B cell (primary cell): ENCODE measurements around the gene SEMA3G. TPM values are rescaled to one million over a fixed set of nuclear protein-coding genes. Genes with fewer than 3 reads are reported as not detected.

Experiments
- ATAC-seq: fragments of 200-7000 bp; cut with Tn5 transposase; one replicate; pipeline ENCODE4 v1.10.0; 2021; ENCODE audit warnings: low read depth, mild to moderate bottlenecking, moderate number of reproducible peaks, moderate library complexity
- CTCF ChIA-PET: fragments of 350-600 bp; sonication (Branson Sonifier 250); formaldehyde crosslinking; loops from one replicate; lab custom pipeline; 2021; ENCODE audit warnings: antibody characterized with exemption, inconsistent platforms; lab: Charles Lee
- POLR2A ChIA-PET: fragments of 350-600 bp; sonication (Branson Sonifier 250); formaldehyde crosslinking; loops from one replicate; lab custom pipeline; 2021; ENCODE audit warnings: antibody characterized with exemption; lab: Charles Lee
- DNase-seq: peaks from one replicate; pipeline ENCODE4 v3.0.0; 2013
- H2AFZ ChIP-seq: 2 replicates; pipeline ENCODE4 v1.6.1; 2012; ENCODE audit warnings: mild to moderate bottlenecking, low read depth, low read length; ENCODE audit not compliant: insufficient read depth, poor library complexity, severe bottlenecking
- H3K27ac ChIP-seq, 2 donors: 1 replicate in 1 of 2; 2 replicates in 1 of 2; pipeline ENCODE4 v1.5.1; 2012 to 2013; ENCODE audit warnings: low read length in 2 of 2, mild to moderate bottlenecking in 2 of 2, moderate library complexity in 1 of 2
- H3K27me3 ChIP-seq, 4 experiments: fragments of 200-600 bp in 1 of 4; sonication (generic) in 1 of 4; replicated peaks in 1 of 4; 1 replicate in 2 of 4; 2 replicates in 2 of 4; pipeline versions ENCODE4 v1.6.1 to v1.7.0; 2013 to 2016; ENCODE audit warnings: low read length in 3 of 4, mild to moderate bottlenecking in 2 of 4, mixed read lengths in 1 of 4, moderate library complexity in 1 of 4; ENCODE audit not compliant: insufficient read depth in 4 of 4, control insufficient read depth in 3 of 4; ENCODE audit errors: control extremely low read depth in 1 of 4
- H3K36me3 ChIP-seq, 2 experiments: replicated peaks in 1 of 2; 1 replicate in 1 of 2; 2 replicates in 1 of 2; pipeline versions ENCODE4 v1.6.1 to v1.7.1; 2013; ENCODE audit warnings: low read length in 1 of 2; ENCODE audit not compliant: insufficient read depth in 2 of 2, control insufficient read depth in 1 of 2; ENCODE audit errors: control extremely low read depth in 1 of 2, extremely low read depth in 1 of 2
- H3K4me1 ChIP-seq, 2 donors: fragments of 200-600 bp in 1 of 2; sonication (generic) in 1 of 2; 1 replicate in 1 of 2; 2 replicates in 1 of 2; pipeline versions ENCODE4 v1.5.1 to v1.6.1; 2013 to 2017; ENCODE audit warnings: low read length in 2 of 2; ENCODE audit not compliant: control insufficient read depth in 2 of 2, insufficient read depth in 2 of 2
- H3K4me2 ChIP-seq: replicated peaks from 2 replicates; pipeline ENCODE3; 2012; ENCODE audit warnings: mild to moderate bottlenecking, low read depth, low read length; ENCODE audit not compliant: poor library complexity, severe bottlenecking
- H3K4me3 ChIP-seq, 5 experiments: fragments of 200-600 bp in 1 of 5; sonication (generic) in 1 of 5; 1 replicate in 3 of 5; 2 replicates in 2 of 5; pipeline versions ENCODE4 v1.5.1 to v1.7.0; 2011 to 2016; ENCODE audit warnings: low read length in 4 of 5, mild to moderate bottlenecking in 4 of 5, low read depth in 2 of 5, control low read depth in 1 of 5, moderate library complexity in 1 of 5; ENCODE audit not compliant: insufficient read depth in 1 of 5; ENCODE audit errors: control extremely low read depth in 1 of 5, extremely low read depth in 1 of 5
- H3K79me2 ChIP-seq: fragments of 200-600 bp; sonication (generic); one replicate; pipeline ENCODE4 v1.6.0; 2016; ENCODE audit warnings: low read length; ENCODE audit not compliant: control insufficient read depth, insufficient read depth
- H3K9ac ChIP-seq: fragments of 200-600 bp; sonication (generic); 2 replicates; pipeline ENCODE4 v1.6.1; 2017; ENCODE audit warnings: mild to moderate bottlenecking, low read length, moderate library complexity
- H3K9me3 ChIP-seq, 3 donors: one replicate each; pipeline versions ENCODE4 v1.6.1 to v1.7.1; 2013; ENCODE audit warnings: low read length in 2 of 3; ENCODE audit not compliant: control insufficient read depth in 2 of 3, insufficient read depth in 1 of 3; ENCODE audit errors: control extremely low read depth in 1 of 3
- H4K20me1 ChIP-seq: 2 replicates; pipeline ENCODE4 v1.6.0; 2012; ENCODE audit warnings: mild to moderate bottlenecking, low read length; ENCODE audit not compliant: insufficient read depth, control insufficient read depth, poor library complexity, severe bottlenecking
- H3K27ac Mint-ChIP-seq: one replicate; pipeline ENCODE4 v1.8.0; 2021; ENCODE audit warnings: mixed read lengths
- H3K27me3 Mint-ChIP-seq: one replicate; pipeline ENCODE4 v1.8.0; 2021; ENCODE audit warnings: mixed read lengths
- H3K4me1 Mint-ChIP-seq: one replicate; pipeline ENCODE4 v1.8.0; 2021; ENCODE audit warnings: mixed read lengths
- H3K4me3 Mint-ChIP-seq: one replicate; pipeline ENCODE4 v1.8.0; 2021; ENCODE audit warnings: mixed read lengths
- H3K9me3 Mint-ChIP-seq: one replicate; pipeline ENCODE4 v1.8.0; 2022; ENCODE audit warnings: mixed read lengths; ENCODE audit not compliant: insufficient read depth
- CTCF ChIP-seq: fragments of 200-600 bp; IDR thresholded peaks from one replicate; pipeline ENCODE4 v1.8.0; 2022; ENCODE audit warnings: antibody characterized with exemption, mild to moderate bottlenecking
- EZH2 ChIP-seq: IDR thresholded peaks from 2 replicates; pipeline ENCODE4 v1.6.1; 2012; ENCODE audit warnings: borderline replicate concordance, low read depth, mild to moderate bottlenecking, moderate library complexity, low read length; ENCODE audit not compliant: insufficient read depth, poor library complexity, severe bottlenecking
- WGBS: methylation state at CpG from one replicate; pipeline ENCODE4 v1.1.5; 2013; ENCODE audit warnings: missing lambda C conversion rate; ENCODE audit not compliant: insufficient coverage; 5-methylcytosine and 5-hydroxymethylcytosine counted together
- intact Hi-C: fragments of 100-400 bp; cut with micrococcal nuclease; formaldehyde crosslinking; loops from one replicate; pipeline ENCODE4 v1.10.0; 2022
- polyA plus RNA-seq: library from polyadenylated mRNA; depleted of rRNA; stranded (reverse); fragments of >200 nt; gene quantifications from 2 replicates; pipeline ENCODE4 v1.2.3, GENCODE V29; 2012
- total RNA-seq, 2 donors: library from RNA; stranded (reverse); fragments of 120-200 nt in 1 of 2; gene quantifications; 1 replicate in 1 of 2; 2 replicates in 1 of 2; pipeline versions ENCODE4 v1.2.3 to v1.2.4, GENCODE V29; 2013 to 2022

The SEMA3G gene
- total and polyA plus RNA-seq, 2 donors (not counting 1 experiment from before 2014, with no cell fraction given), result 0.10 to 0.42 TPM

GRCh38 chr3:52415800-52416199 is 29.1 kb downstream of the SEMA3G start:
- no CpG with 5 or more reads among the region's 3 CpGs for WGBS
- no peaks in the 10 kb centered on the region for H3K9me3 Mint-ChIP-seq
- ATAC-seq (no peak), DNase-seq (no peak)
- H3K4me3 ChIP-seq, result no peak overlapping the region
- ChIA-PET POLR2A (no interaction called here), CTCF (interaction anchor here (1.3 kb wide), 1 partner anchor 12 kb away, joined by 4 read pairs; no protein-coding TSS in a partner anchor)
- intact Hi-C loops, result no loop called here
- H4K20me1 ChIP-seq, result no peaks in the 10 kb centered on the region
- H3K36me3 ChIP-seq, result peaks cover 0 to 5% of the 10 kb centered on the region in 2 experiments
- no peaks in the 10 kb centered on the region for H3K27me3 ChIP-seq
- peaks cover 10% of the 10 kb centered on the region for H3K79me2 ChIP-seq
- peaks cover 16 to 19% of the 10 kb centered on the region in 2 donors for H3K4me1 ChIP-seq
- H3K4me3 Mint-ChIP-seq, result no peak overlapping the region
- H3K9ac ChIP-seq, result no peak overlapping the region
- no peaks in the 10 kb centered on the region for H3K9me3 ChIP-seq
- no peak overlapping the region for H3K27ac Mint-ChIP-seq
- peaks cover 21% of the 10 kb centered on the region for H3K4me1 Mint-ChIP-seq
- TF ChIP-seq CTCF (no peak), EZH2 (no peak)
- H3K4me2 ChIP-seq, result no peak overlapping the region
- H2AFZ ChIP-seq, result no peak overlapping the region
- H3K27ac ChIP-seq, result no peak overlapping the region
- H3K27me3 Mint-ChIP-seq, result no peaks in the 10 kb centered on the region

GRCh38 chr3:52408466-52408865 is 36.4 kb downstream of the SEMA3G start:
- Histone ChIP-seq H3K27ac (no peak overlapping the region), H3K9me3 (no peaks in the 10 kb centered on the region), H3K4me2 (peak overlapping the region; percentile 96), H3K27me3 (no peaks in the 10 kb centered on the region), H2AFZ (no peak overlapping the region), H3K4me1 (peaks cover 26 to 39% of the 10 kb centered on the region in 2 donors), H3K9ac (peak overlapping the region; percentile 89), H3K79me2 (peaks cover 42% of the 10 kb centered on the region), H4K20me1 (peaks cover 14% of the 10 kb centered on the region), H3K36me3 (peaks cover 1 to 53% of the 10 kb centered on the region in 2 experiments), H3K4me3 (peak overlapping the region in 1 of 5 experiments; percentile 88)
- CTCF ChIA-PET, result no interaction called here
- Mint-ChIP-seq H3K27ac (peak overlapping the region; percentile 44), H3K4me3 (peak overlapping the region; percentile 86), H3K4me1 (peaks cover 36% of the 10 kb centered on the region), H3K27me3 (no peaks in the 10 kb centered on the region), H3K9me3 (no peaks in the 10 kb centered on the region)
- POLR2A ChIA-PET, result no interaction called here
- WGBS, result 100% methylated on average over 1 of the region's 8 CpGs
- intact Hi-C loops, result no loop called here
- no peak for ATAC-seq
- TF ChIP-seq CTCF, result no peak
- peak; percentile 18 for DNase-seq
